ENCODE data around the gene BSPRY. TPM values are rescaled to one million over a fixed set of nuclear protein-coding genes. Genes with fewer than 3 reads are reported as not detected.

BSPRY gene
- total RNA-seq, 1 donor from 2014 or later = 0.58 TPM

DNA sequence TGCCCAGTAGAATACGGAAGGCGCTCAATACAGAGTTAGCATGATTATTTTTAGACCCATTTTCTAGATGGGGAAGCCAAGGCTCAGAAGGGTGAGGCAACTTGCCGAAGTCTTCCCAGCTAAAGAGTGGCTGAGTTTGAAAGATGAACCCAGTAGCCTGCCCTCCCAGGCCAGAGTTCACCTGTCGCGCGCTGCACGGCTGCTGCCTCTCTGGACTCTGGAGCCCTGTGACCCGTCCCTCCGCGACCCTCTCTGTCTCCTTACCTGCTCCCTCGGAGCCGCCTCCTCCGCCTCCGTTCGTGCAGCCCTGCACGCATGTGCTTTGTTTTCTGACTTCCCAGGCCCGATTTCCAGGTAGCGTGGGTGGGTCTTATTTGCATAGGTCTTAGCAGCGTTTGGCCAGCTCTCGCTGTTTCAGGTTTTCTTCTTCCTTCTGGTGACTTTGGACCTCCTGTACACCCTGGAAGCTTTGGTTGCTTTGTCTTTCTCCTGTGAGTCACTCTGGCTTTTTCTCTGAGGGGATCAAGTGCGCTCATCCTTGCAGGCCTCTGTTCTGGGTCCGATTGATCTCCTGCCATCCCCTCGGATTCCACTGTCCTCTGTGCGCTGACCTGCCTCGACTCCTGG is 46.4 kb upstream of the BSPRY start, which contains the start of gene RNF183:
Gene RNF183, minus strand, starts transcription at position 585 of the 627 bp plus-strand sequence. CDS start 5,192 bp downstream, outside the sequence.
- Mint-ChIP-seq H3K36me3 (no peaks in the 10 kb centered on the region), H3K4me3 (peak within 1 kb of the TSS; percentile 12), H3K9me3 (no peaks in the 10 kb centered on the region), H3K27me3 (ENCODE audit: insufficient read depth, low read depth) (no peaks in the 10 kb centered on the region), H3K4me1 (peaks cover 22% of the 10 kb centered on the region), H3K27ac (peak within 1 kb of the TSS; percentile 98)
- no peaks in the 10 kb centered on the region for H3K79me2 ChIP-seq (ENCODE audit: low read depth)
- no peak within 1 kb of the TSS for H3K27ac ChIP-seq
- peaks cover 11% of the 10 kb centered on the region for H3F3A ChIP-seq (ENCODE audit: low read depth)
- H3K4me3 ChIP-seq = no peak within 1 kb of the TSS
- H2AFZ ChIP-seq (replicated peaks) = peak within 1 kb of the TSS; percentile 2
- no peak within 1 kb of the TSS for H3K4me2 ChIP-seq
- H3K9ac ChIP-seq = no peak within 1 kb of the TSS
- H3K27me3 ChIP-seq = no peaks in the 10 kb centered on the region
- peak; percentile 61 for DNase-seq (ENCODE audit: low spot score)
- peaks cover 7% of the 10 kb centered on the region for H3K4me1 ChIP-seq
- H4K20me1 ChIP-seq (ENCODE audit: low read depth) = no peaks in the 10 kb centered on the region
- no peak for TF ChIP-seq EZH2 (IDR thresholded peaks at IDR 0.05)
- TF ChIP-seq EZH2phosphoT487 (IDR thresholded peaks at IDR 0.05) = no peak
- TF ChIP-seq, protein P1, sequence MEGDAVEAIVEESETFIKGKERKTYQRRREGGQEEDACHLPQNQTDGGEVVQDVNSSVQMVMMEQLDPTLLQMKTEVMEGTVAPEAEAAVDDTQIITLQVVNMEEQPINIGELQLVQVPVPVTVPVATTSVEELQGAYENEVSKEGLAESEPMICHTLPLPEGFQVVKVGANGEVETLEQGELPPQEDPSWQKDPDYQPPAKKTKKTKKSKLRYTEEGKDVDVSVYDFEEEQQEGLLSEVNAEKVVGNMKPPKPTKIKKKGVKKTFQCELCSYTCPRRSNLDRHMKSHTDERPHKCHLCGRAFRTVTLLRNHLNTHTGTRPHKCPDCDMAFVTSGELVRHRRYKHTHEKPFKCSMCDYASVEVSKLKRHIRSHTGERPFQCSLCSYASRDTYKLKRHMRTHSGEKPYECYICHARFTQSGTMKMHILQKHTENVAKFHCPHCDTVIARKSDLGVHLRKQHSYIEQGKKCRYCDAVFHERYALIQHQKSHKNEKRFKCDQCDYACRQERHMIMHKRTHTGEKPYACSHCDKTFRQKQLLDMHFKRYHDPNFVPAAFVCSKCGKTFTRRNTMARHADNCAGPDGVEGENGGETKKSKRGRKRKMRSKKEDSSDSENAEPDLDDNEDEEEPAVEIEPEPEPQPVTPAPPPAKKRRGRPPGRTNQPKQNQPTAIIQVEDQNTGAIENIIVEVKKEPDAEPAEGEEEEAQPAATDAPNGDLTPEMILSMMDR (IDR thresholded peaks at IDR 0.05) = no peak
- no peaks in the 10 kb centered on the region for H3K36me3 ChIP-seq
- no peaks in the 10 kb centered on the region for H3K9me3 ChIP-seq (ENCODE audit: low read depth)

DNA sequence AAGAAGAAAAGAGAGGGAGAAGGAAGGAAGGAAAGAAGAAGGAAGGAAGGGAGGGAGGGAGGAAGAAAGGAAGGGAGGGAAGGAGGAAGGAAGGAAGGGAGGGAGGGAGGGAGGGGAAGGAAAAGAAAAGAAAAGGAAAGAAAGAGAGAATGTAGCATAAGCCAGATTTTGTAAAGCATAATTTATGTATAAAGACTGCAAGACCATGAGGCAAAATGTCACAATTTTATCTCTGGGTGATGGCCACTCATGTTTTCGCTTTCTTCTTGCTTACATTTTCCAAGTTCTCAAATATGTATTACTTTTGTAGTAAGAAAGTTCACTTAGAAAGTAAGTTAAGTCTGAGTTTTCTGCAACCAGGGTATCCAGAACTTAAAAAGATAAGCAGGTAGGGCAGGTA is 42.8 kb upstream of the BSPRY start:
- H3K27ac ChIP-seq = no peak overlapping the region
- no peak overlapping the region for H3K4me3 ChIP-seq
- H3K4me3 Mint-ChIP-seq = no peak overlapping the region
- no peak overlapping the region for H2AFZ ChIP-seq (replicated peaks)
- H3K36me3 ChIP-seq = no peaks in the 10 kb centered on the region
- H3K9me3 ChIP-seq (ENCODE audit: low read depth) = no peaks in the 10 kb centered on the region
- no peaks in the 10 kb centered on the region for H4K20me1 ChIP-seq (ENCODE audit: low read depth)
- no peak overlapping the region for H3K9ac ChIP-seq
- no peak for DNase-seq (ENCODE audit: low spot score)
- H3K27ac Mint-ChIP-seq = no peak overlapping the region
- H3K27me3 ChIP-seq = no peaks in the 10 kb centered on the region
- H3K4me2 ChIP-seq = no peak overlapping the region
- peaks cover 11% of the 10 kb centered on the region for H3F3A ChIP-seq (ENCODE audit: low read depth)
- H3K79me2 ChIP-seq (ENCODE audit: low read depth) = no peaks in the 10 kb centered on the region
- H3K4me1 Mint-ChIP-seq = peaks cover 17% of the 10 kb centered on the region
- no peaks in the 10 kb centered on the region for H3K9me3 Mint-ChIP-seq
- peaks cover 7% of the 10 kb centered on the region for H3K4me1 ChIP-seq
- H3K27me3 Mint-ChIP-seq (ENCODE audit: insufficient read depth, low read depth) = no peaks in the 10 kb centered on the region
- no peak for TF ChIP-seq EZH2 (IDR thresholded peaks at IDR 0.05)
- TF ChIP-seq, protein P1 (IDR thresholded peaks at IDR 0.05) = no peak
- TF ChIP-seq EZH2phosphoT487 (IDR thresholded peaks at IDR 0.05) = no peak
- no peaks in the 10 kb centered on the region for H3K36me3 Mint-ChIP-seq

DNA sequence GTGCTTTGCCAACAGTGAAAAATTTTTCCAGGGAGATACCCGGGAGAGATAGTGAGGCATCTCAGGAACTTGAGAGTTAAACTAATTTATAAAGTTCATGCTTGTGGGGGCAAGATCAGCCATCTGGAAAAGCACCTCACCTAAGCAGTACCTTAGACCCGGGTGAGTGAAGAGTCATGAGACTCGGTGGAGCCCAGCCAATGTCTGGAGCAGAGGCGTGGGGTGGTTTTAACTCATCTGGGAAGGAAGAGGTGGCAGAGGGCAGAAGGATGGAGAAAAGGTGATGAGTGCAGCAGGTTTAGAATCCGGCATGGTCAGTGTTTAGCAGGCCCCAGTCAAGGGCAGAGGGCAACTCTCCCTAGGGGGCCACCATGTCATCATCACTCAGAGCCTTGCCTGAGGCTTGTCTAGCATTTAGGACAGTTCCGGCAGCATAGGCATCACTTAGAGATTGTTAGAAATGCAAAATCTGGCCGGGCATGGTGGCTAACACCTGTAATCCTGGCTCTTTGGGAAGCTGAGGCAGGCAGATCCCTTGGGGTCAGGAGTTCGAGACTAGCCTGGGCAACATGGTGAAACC is 41.9 kb upstream of the BSPRY start:
- Histone ChIP-seq H4K20me1 (ENCODE audit: low read depth) (no peaks in the 10 kb centered on the region), H3K9ac (no peak overlapping the region), H3K4me2 (no peak overlapping the region), H3K27ac (no peak overlapping the region), H3K36me3 (no peaks in the 10 kb centered on the region), H3K27me3 (no peaks in the 10 kb centered on the region), H2AFZ (replicated peaks) (no peak overlapping the region), H3K4me1 (peaks cover 7% of the 10 kb centered on the region), H3K79me2 (ENCODE audit: low read depth) (no peaks in the 10 kb centered on the region), H3K9me3 (ENCODE audit: low read depth) (no peaks in the 10 kb centered on the region), H3K4me3 (no peak overlapping the region), H3F3A (ENCODE audit: low read depth) (peaks cover 11% of the 10 kb centered on the region)
- Mint-ChIP-seq H3K4me1 (peaks cover 12% of the 10 kb centered on the region), H3K27ac (no peak overlapping the region), H3K4me3 (no peak overlapping the region), H3K9me3 (no peaks in the 10 kb centered on the region), H3K36me3 (no peaks in the 10 kb centered on the region), H3K27me3 (ENCODE audit: insufficient read depth, low read depth) (no peaks in the 10 kb centered on the region)
- no peak for TF ChIP-seq EZH2 (IDR thresholded peaks at IDR 0.05)
- TF ChIP-seq, protein P1 (IDR thresholded peaks at IDR 0.05) = no peak
- no peak for TF ChIP-seq EZH2phosphoT487 (IDR thresholded peaks at IDR 0.05)
- DNase-seq (ENCODE audit: low spot score) = no peak

Measured in neural progenitor cell (in vitro differentiated cells).